ENCODE measurements around the gene ACYP2.

ACYP2 gene

DNA sequence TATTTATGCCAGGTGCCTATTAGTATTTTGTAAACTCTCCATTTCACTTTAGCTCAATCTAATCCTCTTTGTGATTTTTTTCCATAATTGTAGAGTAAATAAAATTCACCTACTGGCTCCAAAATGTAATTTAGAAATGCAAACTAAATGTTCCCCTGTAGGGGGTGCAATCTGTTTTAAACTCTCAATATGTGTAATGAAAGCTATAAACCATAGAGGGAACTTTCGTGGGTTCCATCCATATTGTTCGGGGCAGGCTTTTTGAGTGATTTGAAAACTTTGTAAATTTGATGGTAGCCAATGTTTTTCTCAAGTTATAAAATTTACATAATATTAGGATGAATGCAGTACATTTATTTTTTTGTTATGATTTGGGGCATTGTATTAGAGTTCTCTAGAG lies 91.2 kb downstream of the ACYP2 start:
- no peak for TF ChIP-seq POLR2A (IDR thresholded peaks at IDR 0.05; ENCODE audit: low read length)
- no peak for TF ChIP-seq GATA1 (IDR thresholded peaks at IDR 0.05; ENCODE audit: low read depth, low read length)

DNA sequence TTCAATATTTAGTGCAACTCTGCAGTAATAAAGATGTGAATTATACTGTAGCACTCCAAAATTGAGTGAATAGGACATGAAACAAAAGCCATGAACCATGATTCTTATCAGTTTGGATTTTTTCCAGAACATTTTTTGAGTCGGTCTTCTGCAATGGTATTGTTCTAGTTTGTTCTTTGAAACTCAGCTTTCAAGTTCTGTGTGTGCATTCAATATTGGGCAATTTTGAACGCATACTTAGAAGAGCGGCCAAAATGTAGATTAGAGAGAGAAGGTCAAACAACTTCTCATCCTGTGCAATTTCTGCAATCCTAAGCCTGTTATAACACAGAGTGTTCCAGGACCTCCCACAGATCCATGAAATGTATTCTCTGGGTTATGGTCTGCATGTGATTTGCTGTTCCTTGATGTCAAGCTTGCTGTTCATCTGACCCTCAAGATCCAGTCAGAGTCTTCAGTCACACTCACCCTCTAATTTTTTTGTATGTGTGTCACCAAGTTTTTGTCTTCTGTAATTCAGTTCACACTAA lies 92.3 kb downstream of the ACYP2 start:
- DNase-seq = no peak
- TF ChIP-seq POLR2A (IDR thresholded peaks at IDR 0.05; ENCODE audit: low read length) (no peak), GATA1 (IDR thresholded peaks at IDR 0.05; ENCODE audit: low read depth, low read length) (no peak)

More for the DNA sequence above, 91.2 kb downstream of the ACYP2 start:
- DNase-seq = peak; percentile 31 to 41

DNA sequence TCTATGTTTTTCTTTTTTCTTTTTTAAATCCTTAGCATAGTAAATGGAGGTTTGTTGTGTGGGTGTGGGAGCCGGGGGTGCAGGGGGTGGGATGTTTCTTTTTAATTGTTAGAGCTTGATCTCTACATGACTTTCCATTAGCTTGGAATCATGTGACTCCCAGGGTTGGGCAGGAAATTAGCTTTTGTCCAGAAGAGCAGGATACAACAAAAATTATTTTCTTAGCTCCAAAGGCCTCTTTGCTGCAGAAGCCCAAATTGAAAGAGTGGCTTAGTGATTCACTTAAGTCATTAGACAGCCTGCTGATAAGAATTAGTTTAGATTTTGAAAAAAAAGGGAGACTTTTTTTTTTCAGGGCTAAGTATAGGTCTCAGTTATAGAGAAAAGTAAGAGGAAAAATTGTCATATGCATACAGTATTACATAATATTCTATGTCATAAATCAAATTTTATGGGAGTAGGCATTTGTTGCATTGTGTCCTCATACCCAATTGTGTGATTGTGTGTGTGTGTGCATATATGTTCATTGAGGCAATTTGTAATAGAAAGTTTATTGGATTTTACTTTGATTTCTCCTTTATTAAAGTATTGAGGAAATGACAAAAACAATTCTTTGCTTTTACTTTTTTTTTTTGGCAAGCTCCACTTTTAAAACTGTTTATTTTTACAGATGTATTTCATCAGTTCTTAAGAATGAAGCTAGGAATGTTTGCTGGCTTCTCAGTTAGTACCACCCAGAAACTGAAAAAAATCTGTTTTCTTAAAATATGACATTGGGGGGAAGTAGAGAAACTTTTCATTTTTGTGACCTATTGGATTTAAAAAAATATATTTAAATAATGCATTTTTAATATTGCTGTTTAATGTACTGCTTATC lies 93.2 kb downstream of the ACYP2 start:
- TF ChIP-seq GATA1 (IDR thresholded peaks at IDR 0.05; ENCODE audit: low read depth, low read length) = no peak
- no peak for TF ChIP-seq POLR2A (IDR thresholded peaks at IDR 0.05; ENCODE audit: low read length)
- no peak for DNase-seq

DNA sequence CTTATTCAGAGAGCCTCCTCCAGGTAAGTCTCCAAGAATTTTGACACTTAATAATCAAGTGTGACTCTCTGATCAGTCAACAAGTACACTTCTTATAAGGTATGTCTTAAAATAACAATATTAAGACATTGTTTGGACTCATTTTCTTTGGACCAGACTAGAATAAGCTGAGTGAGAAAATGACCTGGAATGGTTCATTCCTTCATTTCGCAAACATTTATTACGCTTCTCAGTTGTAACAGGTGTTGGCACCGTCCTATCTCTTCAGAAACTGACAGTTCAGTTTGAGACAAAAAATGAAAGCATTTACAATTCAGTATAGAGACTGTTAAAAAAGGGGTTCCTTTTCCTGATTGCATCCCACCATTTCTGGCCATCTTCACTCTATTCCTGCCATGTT lies 94.0 kb downstream of the ACYP2 start:
- no peak for TF ChIP-seq GATA1 (IDR thresholded peaks at IDR 0.05; ENCODE audit: low read depth, low read length)
- TF ChIP-seq POLR2A (IDR thresholded peaks at IDR 0.05; ENCODE audit: low read length) = no peak
- no peak for DNase-seq

DNA sequence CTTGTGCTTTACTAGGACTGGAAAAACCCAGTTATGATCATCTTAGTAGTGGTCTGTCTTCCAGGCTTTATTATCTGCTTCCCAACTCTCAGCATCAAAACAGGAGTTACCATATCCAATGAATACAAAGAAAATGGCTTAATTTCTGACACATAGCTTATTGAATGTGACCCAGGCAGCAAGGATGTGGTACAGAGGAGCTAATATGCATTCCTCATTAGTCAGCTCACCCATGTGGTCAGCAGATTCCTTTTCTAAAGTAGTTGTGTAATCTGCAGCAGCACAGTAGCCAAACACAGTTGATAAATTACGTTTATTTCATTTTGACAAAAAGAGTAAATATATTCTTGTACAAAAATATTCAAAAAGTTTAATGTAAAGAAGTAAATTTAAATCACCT lies 97.0 kb downstream of the ACYP2 start:
- no peak for TF ChIP-seq GATA1 (IDR thresholded peaks at IDR 0.05; ENCODE audit: low read depth, low read length)
- TF ChIP-seq POLR2A (IDR thresholded peaks at IDR 0.05; ENCODE audit: low read length) = no peak
- DNase-seq = no peak

DNA sequence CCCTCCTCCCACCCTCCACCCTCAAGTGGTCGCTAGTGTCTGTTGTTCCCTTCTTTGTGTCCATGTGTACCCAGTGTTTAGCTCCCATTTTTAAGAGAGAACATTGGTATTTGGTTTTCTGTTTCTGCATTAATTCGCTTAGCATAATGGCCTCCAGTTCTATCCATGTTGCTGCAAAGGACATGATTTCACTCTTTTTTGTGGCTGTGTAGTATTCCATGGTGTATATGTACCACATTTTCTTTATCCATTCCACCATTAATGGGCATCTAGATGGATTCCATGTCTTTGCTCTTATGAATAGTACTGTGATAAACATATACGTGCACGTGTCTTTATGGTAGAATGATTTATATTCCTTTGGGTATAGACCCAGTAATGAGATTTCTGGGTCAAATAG lies 97.7 kb downstream of the ACYP2 start:
- TF ChIP-seq GATA1 (IDR thresholded peaks at IDR 0.05; ENCODE audit: low read depth, low read length) (no peak), POLR2A (IDR thresholded peaks at IDR 0.05; ENCODE audit: low read length) (no peak)
- no peak for DNase-seq

DNA sequence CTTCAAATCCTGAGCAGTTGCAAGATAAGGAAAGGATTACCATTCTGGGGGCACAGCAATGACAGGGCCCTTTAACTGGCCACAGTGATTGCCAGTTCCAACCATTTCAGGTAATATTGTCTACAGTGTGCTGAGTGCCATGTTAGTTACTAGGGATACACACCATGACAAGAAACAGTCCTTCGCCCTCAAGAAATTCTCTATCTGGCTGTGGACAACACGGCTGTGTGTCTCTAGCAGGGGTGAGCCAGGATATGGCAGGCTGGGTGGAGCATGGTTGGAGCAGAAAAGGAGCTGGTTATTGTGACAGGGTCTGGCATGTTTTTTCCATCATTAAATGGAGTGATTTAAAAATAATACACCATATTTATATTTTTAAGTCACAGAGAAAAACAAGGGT lies 109.6 kb downstream of the ACYP2 start:
- no peak for TF ChIP-seq POLR2A (IDR thresholded peaks at IDR 0.05; ENCODE audit: low read length)
- no peak for TF ChIP-seq GATA1 (IDR thresholded peaks at IDR 0.05; ENCODE audit: low read depth, low read length)
- DNase-seq = no peak

DNA sequence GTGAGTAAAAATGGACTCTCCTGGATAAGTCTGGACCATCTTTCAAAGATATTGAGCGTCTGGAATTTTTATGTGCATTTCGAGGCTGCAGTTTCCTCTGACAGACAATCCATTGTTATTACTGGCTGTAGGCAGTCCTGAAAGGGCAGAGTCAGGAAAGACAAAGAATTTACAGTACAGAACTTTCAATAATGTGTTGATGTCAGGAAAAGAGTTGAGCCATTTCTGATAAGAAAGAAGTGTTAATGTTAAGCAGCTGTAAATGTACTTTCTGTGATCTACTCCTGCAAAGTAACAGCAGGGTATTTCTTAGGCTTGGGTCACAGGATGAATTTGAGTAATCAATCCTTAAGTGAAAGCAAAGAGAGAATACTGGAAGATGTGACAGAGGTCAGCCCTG lies 110.8 kb downstream of the ACYP2 start:
- no peak for DNase-seq
- no peak for TF ChIP-seq POLR2A (IDR thresholded peaks at IDR 0.05; ENCODE audit: low read length)

DNA sequence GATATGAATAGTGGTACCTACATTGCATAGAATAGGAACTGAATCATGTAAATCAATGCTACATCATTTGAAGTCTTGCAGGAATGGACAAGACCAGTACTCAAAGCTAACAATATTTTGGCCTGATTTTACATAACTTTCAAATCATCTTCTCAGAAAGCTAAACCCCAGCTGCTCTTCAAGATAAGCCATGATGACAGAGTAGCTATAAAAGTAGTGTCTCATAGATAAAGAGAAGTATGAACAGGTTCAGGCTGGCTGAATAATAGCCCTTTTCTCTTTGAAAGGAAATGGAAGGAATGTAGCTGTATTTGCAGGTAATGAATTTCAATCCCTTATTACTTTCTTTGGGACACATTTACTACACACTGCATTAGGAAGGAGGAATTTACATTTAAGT lies 112.4 kb downstream of the ACYP2 start:
- no peak for TF ChIP-seq GATA1 (IDR thresholded peaks at IDR 0.05; ENCODE audit: low read depth, low read length)
- no peak for TF ChIP-seq POLR2A (IDR thresholded peaks at IDR 0.05; ENCODE audit: low read length)
- DNase-seq = peak; percentile 24 to 59

DNA sequence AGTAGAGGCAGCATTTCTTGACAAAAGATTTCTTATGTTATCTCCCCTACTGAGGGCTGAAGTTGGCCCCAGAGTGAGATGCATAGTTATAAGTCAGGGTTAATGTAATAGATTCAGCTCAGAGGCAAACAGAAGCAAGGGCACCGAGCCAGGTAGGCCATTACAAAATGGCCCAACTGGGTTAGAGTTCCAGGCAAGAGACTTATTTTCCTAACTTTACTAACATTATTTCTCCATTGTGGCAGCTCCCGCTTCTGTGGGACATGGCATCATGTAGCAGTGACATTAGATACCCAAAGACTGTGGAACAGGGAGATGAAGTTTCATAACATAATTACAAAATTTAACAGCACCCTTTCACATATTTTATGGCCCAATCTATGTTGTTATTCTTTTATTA lies 113.5 kb downstream of the ACYP2 start:
- DNase-seq = no peak
- TF ChIP-seq POLR2A (IDR thresholded peaks at IDR 0.05; ENCODE audit: low read length) = no peak
- TF ChIP-seq GATA1 (IDR thresholded peaks at IDR 0.05; ENCODE audit: low read depth, low read length) = no peak

DNA sequence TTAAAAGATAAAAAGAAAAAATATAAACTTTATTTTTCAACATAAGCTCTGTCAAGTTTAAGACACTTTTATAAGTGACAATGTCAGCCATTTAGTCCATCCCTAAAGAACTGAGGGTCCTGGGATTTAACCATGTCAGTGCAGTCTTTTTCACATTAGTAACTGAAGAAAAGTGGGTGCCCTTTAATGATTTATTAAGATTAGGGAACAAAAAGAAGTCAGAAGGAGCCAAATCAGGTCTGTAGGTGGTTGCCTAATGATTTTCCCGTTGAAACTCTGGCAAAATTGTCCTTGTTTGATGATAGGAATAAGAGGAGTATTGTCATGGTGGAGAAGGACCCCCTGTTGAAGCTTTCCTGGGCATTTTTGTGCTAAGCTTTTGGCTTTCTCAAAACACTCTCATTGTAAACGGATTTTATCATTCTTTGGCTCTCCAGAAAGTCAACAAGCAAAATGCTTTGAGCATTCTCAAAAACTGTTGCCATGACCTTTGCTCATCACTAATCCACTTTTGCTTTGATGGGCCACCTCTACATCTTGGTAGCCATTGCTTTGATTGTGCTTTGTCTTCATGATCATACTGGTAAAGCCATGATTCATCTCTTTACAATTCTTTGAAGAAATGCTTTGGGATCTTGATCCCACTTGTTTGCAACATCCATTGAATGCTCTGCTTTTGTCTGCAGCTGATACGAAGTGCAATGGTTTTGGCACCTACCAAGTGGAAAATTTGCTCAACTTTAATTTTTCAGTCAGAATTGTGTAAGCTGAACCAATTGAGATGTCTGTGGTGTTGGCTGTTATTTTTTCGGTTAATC lies 118.6 kb downstream of the ACYP2 start:
- TF ChIP-seq POLR2A (IDR thresholded peaks at IDR 0.05; ENCODE audit: low read length) = no peak
- no peak for TF ChIP-seq GATA1 (IDR thresholded peaks at IDR 0.05; ENCODE audit: low read depth, low read length)
- DNase-seq = no peak

DNA sequence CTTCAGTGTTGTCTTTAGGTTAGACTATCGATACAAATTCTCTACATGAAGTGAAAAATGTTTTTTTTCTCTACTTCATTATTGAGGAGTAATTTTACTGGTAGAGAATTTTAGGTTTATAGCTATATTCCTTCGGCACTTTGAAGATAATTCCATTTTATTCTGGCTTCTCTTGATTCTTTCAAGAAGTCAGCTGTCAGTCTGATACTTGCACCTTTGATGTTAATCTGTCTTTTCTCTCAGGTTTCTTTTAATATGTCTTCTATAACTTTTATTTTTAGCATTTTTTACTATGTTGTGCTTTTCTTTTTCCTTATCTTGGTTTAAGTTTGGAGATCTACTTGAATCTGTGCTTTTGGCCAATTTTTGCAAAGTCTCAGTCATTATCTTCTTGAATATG lies 122.0 kb downstream of the ACYP2 start:
- TF ChIP-seq POLR2A (IDR thresholded peaks at IDR 0.05; ENCODE audit: low read length) = no peak
- TF ChIP-seq GATA1 (IDR thresholded peaks at IDR 0.05; ENCODE audit: low read depth, low read length) = no peak
- DNase-seq = no peak

DNA sequence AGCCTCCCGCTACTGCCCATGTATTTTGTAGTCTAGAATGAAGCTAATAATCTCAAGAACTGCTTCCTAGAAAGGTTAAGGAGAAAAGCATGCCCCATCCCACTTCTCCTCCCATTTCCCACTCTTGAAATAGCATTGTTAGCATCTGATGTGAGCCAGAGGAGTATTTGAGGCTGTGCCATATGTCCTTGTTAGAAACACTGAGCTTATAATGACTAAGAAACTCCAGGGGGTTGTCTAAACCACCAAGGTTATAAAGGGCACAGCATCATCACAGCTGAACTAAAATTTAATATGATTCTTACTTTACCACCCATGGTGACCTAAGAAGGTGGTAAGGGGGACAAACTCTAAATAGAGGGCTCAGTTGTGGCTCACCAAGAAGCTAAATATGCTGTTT lies 124.0 kb downstream of the ACYP2 start:
- DNase-seq = no peak
- TF ChIP-seq POLR2A (IDR thresholded peaks at IDR 0.05; ENCODE audit: low read length) = no peak
- TF ChIP-seq GATA1 (IDR thresholded peaks at IDR 0.05; ENCODE audit: low read depth, low read length) = no peak
